Tibial nerve (tissue), 3 donors: Measurements from ENCODE around the gene MPND.
A peak's percentile ranks its signal among the peaks of the same experiment; 100 is the strongest.

Experiments
- POLR2A ChIP-seq, 2 donors: fragments of 450-650 bp; IDR thresholded peaks; one replicate each; pipeline ENCODE4 v1.6.1; 2017; ENCODE audit warnings: antibody characterized with exemption in 2 of 2, mild to moderate bottlenecking in 2 of 2, moderate library complexity in 2 of 2
- TF ChIP-seq, protein P1 (sequence below), 5 experiments: fragments of 200-600 bp in 3 of 5; fragments of 450-650 bp in 2 of 5; sonication (generic) in 3 of 5; IDR thresholded peaks; one replicate each; pipeline ENCODE4 v1.5.1; 2016 to 2019; ENCODE audit warnings: antibody characterized with exemption in 5 of 5, mild to moderate bottlenecking in 3 of 5, moderate library complexity in 2 of 5

DNA sequence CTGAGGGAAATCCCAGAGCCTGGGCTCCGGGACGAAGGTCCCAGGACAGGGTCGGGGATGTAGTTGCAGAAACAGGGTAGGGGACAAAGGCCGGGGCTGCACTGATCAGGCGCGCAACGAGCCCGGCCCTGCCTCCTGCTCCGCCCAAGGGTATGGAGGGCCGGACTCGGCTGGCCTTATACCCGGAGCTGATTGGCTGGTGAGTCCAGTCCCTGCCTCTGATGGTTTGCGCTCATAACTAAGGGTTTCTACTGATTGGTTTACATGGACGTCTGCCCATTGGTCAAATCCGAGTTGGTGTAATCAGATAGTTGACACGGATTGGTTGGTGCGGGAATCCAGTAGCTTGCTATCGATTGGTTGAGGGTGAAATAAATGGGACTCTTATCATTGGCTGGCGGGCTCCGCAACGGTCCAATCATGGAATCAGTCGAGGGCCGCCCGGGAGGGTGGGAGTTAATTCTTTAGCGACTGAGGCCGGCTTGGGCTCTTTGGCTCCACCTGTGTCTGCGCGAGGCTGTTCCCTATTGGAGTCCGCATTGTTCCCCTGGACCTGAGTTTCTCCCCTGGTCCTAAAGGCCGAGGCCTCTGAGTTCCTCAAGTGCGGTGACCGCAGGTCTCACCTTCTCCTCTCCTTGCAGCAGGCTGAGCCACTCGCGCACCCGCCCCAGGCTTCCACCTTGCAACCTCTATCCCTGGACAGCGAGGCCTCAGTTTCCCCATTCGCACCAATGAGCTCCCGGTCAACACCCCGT lies 570 bp upstream of the MPND start:
- TF ChIP-seq, protein P1, sequence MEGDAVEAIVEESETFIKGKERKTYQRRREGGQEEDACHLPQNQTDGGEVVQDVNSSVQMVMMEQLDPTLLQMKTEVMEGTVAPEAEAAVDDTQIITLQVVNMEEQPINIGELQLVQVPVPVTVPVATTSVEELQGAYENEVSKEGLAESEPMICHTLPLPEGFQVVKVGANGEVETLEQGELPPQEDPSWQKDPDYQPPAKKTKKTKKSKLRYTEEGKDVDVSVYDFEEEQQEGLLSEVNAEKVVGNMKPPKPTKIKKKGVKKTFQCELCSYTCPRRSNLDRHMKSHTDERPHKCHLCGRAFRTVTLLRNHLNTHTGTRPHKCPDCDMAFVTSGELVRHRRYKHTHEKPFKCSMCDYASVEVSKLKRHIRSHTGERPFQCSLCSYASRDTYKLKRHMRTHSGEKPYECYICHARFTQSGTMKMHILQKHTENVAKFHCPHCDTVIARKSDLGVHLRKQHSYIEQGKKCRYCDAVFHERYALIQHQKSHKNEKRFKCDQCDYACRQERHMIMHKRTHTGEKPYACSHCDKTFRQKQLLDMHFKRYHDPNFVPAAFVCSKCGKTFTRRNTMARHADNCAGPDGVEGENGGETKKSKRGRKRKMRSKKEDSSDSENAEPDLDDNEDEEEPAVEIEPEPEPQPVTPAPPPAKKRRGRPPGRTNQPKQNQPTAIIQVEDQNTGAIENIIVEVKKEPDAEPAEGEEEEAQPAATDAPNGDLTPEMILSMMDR (IDR thresholded peaks at IDR 0.05): peak in 3 of 5 experiments; percentile 15 to 79 (median 77)
- TF ChIP-seq POLR2A (IDR thresholded peaks at IDR 0.05): peak; percentile 84 to 96
